ENCODE measurements around the gene MIPEP. TPM values are rescaled to one million over a fixed set of nuclear protein-coding genes. Genes with fewer than 3 reads are reported as not detected.
A peak's percentile ranks its signal among the peaks of the same experiment; 100 is the strongest.
"Not testable (repeated sequence)": the region's sequence is repeated elsewhere in the genome, so short reads cannot be mapped to it uniquely, and the experiment has no call there.

Gene MIPEP
- total RNA-seq, 1 donor from 2014 or later, result 7.8 TPM

GRCh38 chr13:23752111-23753001 is 136.8 kb downstream of the MIPEP start:
- Mint-ChIP-seq H3K9me3 (no peaks in the 10 kb centered on the region), H3K27me3 (ENCODE audit: insufficient read depth) (peaks cover 4% of the 10 kb centered on the region), H3K4me3 (no peak overlapping the region), H3K36me3 (ENCODE audit: low read depth) (peaks cover 2% of the 10 kb centered on the region), H3K4me1 (ENCODE audit: low read depth) (peaks cover 29% of the 10 kb centered on the region), H3K27ac (no peak overlapping the region)
- DNase-seq (ENCODE audit: low spot score), result no peak
- intact Hi-C loops (cut with micrococcal nuclease), result loop anchor here (1.0 to 5.0 kb wide), 7 partner anchors 9 to 435 kb away; partner anchors contain the start of gene MIPEP

DNA sequence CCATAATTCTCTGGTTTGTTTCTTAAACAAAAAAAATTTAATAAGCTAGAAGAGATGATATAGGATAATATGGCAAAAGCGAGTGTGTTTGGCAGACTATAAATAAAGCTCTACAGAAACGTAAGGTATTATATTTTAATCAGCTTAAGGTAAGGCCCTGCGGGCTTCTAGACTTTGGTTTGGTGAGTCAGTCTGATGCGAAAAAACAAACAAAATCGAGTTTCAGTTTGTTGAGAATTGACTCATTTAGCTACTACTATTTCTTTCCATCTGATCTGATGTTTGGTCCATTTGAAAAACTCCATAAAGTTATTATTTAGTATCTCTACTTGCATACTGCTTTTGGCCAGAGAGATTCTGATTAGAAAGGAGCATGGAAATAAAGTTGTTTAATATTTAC is 138.0 kb downstream of the MIPEP start:
- no peaks in the 10 kb centered on the region for H3K9me3 Mint-ChIP-seq
- H3K27me3 Mint-ChIP-seq (ENCODE audit: insufficient read depth), result peaks cover 4% of the 10 kb centered on the region
- intact Hi-C loops (cut with micrococcal nuclease), result loop anchor here (5.0 kb wide), 3 partner anchors 231 to 436 kb away; no protein-coding TSS in a partner anchor
- H3K27ac Mint-ChIP-seq, result peak overlapping the region; percentile 52
- no peak for DNase-seq (ENCODE audit: low spot score)
- no peak overlapping the region for H3K4me3 Mint-ChIP-seq
- peaks cover 29% of the 10 kb centered on the region for H3K4me1 Mint-ChIP-seq (ENCODE audit: low read depth)
- peaks cover 2% of the 10 kb centered on the region for H3K36me3 Mint-ChIP-seq (ENCODE audit: low read depth)

DNA sequence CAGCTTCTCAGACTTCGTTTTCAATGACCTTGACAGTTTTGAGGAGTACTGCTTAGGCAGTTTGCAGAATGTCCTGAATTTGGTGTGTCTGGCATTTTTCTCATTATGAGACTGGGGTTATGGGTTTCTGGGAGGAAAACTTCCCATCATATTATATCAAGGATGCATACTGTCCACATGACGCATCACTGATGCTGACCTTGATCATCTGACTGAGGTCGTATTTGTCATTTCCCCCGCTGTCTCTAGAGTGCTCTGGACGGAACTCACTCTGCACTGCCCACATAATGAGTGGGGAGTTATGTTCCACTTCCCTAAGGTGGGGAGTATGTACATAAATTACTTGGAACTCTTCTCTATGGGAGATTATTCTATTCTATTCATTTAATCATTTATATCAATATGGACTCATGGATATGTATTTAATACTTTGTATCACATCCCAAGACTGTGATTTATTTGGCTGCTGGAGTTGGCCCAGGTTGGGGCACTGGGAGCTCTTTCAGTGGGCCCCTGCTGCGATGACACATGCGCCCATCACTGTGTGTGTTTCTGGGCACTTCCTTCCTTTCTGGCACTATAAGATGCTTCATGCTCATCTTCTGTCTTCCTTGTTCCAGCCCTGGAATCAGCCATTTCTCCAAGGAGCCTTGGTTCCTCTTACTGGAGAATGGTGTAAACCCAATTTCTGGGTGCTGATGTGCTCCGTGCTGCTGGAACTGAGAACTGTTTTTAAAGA is 138.6 kb downstream of the MIPEP start:
- peak overlapping the region; percentile 52 for H3K27ac Mint-ChIP-seq
- intact Hi-C loops (cut with micrococcal nuclease), result loop anchor here (5.0 kb wide), 3 partner anchors 232 to 437 kb away; no protein-coding TSS in a partner anchor

DNA sequence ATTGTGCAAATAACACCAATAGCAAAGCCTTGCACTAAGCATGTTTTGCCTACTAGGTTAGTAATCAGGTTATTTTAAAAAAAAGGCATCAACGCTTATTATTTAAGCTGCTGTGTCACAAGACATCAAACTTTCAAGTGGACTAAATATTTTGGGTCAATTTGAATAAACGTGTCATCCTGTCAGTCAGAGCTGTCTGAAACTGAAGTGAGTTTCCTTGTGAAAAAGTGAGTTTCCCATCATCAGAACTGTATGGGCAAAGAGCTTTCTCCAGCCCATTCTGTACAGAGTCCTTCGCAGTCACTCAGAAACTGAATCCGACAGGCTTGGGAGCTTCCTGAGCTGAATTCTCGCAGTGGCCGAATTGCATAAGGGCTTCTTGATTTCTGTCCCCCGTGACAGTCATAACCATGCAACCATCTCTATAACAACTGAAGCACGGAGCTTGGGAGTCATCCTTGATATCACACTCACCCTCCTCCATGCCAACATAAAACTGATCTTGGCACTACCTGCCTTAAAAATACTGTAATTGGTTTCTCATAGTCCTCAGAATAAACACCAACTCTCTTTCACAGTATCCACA is 139.8 kb downstream of the MIPEP start:
- DNase-seq (ENCODE audit: low spot score), result no peak
- Mint-ChIP-seq H3K36me3 (ENCODE audit: low read depth) (peaks cover 2% of the 10 kb centered on the region), H3K4me3 (no peak overlapping the region), H3K27me3 (ENCODE audit: insufficient read depth) (peaks cover 6% of the 10 kb centered on the region), H3K27ac (no peak overlapping the region), H3K4me1 (ENCODE audit: low read depth) (peaks cover 33% of the 10 kb centered on the region), H3K9me3 (no peaks in the 10 kb centered on the region)
- intact Hi-C loops (cut with micrococcal nuclease), result loop anchor here (10.0 kb wide), 1 partner anchor 215 kb away; no protein-coding TSS in a partner anchor

More for the DNA sequence above, 138.6 kb downstream of the MIPEP start:
- no peak for DNase-seq (ENCODE audit: low spot score)
- Mint-ChIP-seq H3K27me3 (ENCODE audit: insufficient read depth) (peaks cover 4% of the 10 kb centered on the region), H3K4me1 (ENCODE audit: low read depth) (peaks cover 29% of the 10 kb centered on the region), H3K4me3 (no peak overlapping the region), H3K9me3 (no peaks in the 10 kb centered on the region), H3K36me3 (ENCODE audit: low read depth) (peaks cover 2% of the 10 kb centered on the region)

GRCh38 chr13:23748109-23748990 is 140.8 kb downstream of the MIPEP start:
- H3K27me3 Mint-ChIP-seq (ENCODE audit: insufficient read depth), result peaks cover 12% of the 10 kb centered on the region
- intact Hi-C loops (cut with micrococcal nuclease), result loop anchor here (10.0 kb wide), 1 partner anchor 216 kb away; no protein-coding TSS in a partner anchor

GRCh38 chr13:23746141-23746540 is 143.1 kb downstream of the MIPEP start:
- DNase-seq (ENCODE audit: low spot score); H3K36me3 Mint-ChIP-seq (ENCODE audit: low read depth); H3K4me3 Mint-ChIP-seq; H3K27ac Mint-ChIP-seq; H3K9me3 Mint-ChIP-seq: not testable (repeated sequence)
- Mint-ChIP-seq H3K4me1 (ENCODE audit: low read depth) (peaks cover 37% of the 10 kb centered on the region), H3K27me3 (ENCODE audit: insufficient read depth) (peaks cover 13% of the 10 kb centered on the region)
- intact Hi-C loops (cut with micrococcal nuclease), result loop anchor here (10.0 kb wide), 1 partner anchor 219 kb away; no protein-coding TSS in a partner anchor

More at GRCh38 chr13:23748109-23748990, 140.8 kb downstream of the MIPEP start:
- no peak overlapping the region for H3K27ac Mint-ChIP-seq
- H3K4me3 Mint-ChIP-seq, result no peak overlapping the region
- no peak for DNase-seq (ENCODE audit: low spot score)
- H3K9me3 Mint-ChIP-seq, result no peaks in the 10 kb centered on the region
- H3K4me1 Mint-ChIP-seq (ENCODE audit: low read depth), result peaks cover 35% of the 10 kb centered on the region
- H3K36me3 Mint-ChIP-seq (ENCODE audit: low read depth), result peaks cover 2% of the 10 kb centered on the region

DNA sequence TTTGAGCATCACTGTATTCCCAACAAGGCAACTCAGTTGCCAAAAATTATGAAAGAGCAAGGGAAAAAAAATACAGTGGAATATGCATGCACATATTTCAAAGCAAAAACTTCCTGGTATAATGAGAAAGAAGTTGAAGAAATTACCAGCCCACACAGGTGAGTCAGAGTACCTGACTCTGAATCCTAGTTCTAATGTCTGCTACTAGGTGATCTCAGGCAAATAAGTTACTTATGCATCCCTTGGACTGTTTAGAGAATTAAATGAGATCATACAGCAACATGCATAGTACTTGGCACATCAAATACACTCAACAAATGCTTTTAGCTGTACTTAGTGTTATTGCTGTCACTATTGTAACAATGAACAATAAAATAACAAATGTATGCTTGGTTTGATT is 144.9 kb downstream of the MIPEP start:
- Mint-ChIP-seq H3K36me3 (ENCODE audit: low read depth) (no peaks in the 10 kb centered on the region), H3K4me3 (no peak overlapping the region), H3K27ac (no peak overlapping the region), H3K4me1 (ENCODE audit: low read depth) (peaks cover 27% of the 10 kb centered on the region), H3K9me3 (no peaks in the 10 kb centered on the region), H3K27me3 (ENCODE audit: insufficient read depth) (peaks cover 10% of the 10 kb centered on the region)
- intact Hi-C loops (cut with micrococcal nuclease), result loop anchor here (5.0 to 10.0 kb wide), 2 partner anchors 220 to 277 kb away; no protein-coding TSS in a partner anchor
- no peak for DNase-seq (ENCODE audit: low spot score)

DNA sequence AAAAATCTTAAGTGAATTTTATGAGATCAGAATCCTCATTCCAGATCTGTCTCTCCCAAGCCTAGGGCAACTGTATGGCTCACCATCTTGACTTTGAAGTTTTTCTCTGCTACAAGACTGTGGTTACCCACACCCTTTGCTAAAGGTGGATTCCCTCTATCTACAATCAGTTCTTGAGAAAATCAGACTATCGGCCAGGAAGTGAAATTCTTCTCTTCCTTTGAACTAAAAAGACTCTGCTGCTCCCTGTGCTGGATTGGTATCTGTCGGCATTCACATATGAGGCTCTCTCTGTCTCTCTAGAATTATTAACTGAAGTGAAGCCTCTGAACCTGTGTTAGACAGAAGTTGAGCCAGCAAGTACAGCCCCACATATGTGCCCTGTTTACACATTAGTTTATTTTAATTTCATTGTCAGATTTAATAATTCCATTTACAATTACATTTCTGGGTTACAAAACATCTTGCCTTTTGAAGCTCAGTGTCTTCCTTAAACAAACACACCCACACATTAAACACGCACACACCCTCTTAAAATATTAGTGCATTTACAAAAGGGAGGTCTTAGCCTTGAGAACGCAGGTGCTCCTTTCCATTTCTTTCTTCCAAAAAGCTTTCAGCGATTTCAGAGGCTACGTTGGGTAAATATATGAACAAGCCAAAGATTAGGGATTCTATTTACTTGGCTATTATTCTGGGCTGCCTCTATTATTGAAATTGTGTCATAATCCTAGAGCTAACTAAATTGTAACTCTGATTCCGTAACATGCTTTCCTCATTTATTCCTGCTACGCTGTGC is 145.7 kb downstream of the MIPEP start:
- H3K27me3 Mint-ChIP-seq (ENCODE audit: insufficient read depth), result peaks cover 10% of the 10 kb centered on the region
- no peaks in the 10 kb centered on the region for H3K9me3 Mint-ChIP-seq
- H3K36me3 Mint-ChIP-seq (ENCODE audit: low read depth), result peaks cover 1% of the 10 kb centered on the region
- intact Hi-C loops (cut with micrococcal nuclease), result loop anchor here (1.0 to 10.0 kb wide), 6 partner anchors 9 to 531 kb away; no protein-coding TSS in a partner anchor
- peaks cover 27% of the 10 kb centered on the region for H3K4me1 Mint-ChIP-seq (ENCODE audit: low read depth)
- peak overlapping the region; percentile 15 for H3K4me3 Mint-ChIP-seq
- H3K27ac Mint-ChIP-seq, result peak overlapping the region; percentile 18
- DNase-seq (ENCODE audit: low spot score), result peak; percentile 25

GRCh38 chr13:23741879-23742510 is 147.2 kb downstream of the MIPEP start:
- Mint-ChIP-seq H3K4me3 (no peak overlapping the region), H3K4me1 (ENCODE audit: low read depth) (peaks cover 27% of the 10 kb centered on the region), H3K36me3 (ENCODE audit: low read depth) (peaks cover 1% of the 10 kb centered on the region), H3K27me3 (ENCODE audit: insufficient read depth) (peaks cover 10% of the 10 kb centered on the region), H3K27ac (no peak overlapping the region), H3K9me3 (no peaks in the 10 kb centered on the region)
- intact Hi-C loops (cut with micrococcal nuclease), result loop anchor here (2.0 to 10.0 kb wide), 3 partner anchors 223 to 533 kb away; no protein-coding TSS in a partner anchor
- no peak for DNase-seq (ENCODE audit: low spot score)

DNA sequence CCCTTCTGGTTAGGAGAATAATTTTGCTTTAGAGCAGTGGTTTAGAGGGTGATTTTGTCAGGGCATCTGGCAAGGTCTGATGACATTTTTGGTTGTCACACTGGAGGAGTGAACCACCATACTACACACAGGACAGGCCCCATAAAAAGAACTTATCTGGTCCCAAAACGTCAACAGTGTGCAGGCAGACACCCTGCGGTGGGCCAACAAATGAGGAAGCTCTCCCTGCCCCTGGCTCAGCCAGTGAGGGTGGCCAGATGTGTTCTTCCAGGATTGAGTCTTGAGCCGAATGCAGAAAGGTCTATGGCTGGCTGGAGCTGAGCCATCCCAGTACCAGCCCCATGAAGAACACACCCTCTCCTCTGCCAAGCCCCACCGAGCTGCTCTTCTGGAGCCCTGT is 149.2 kb downstream of the MIPEP start:
- H3K36me3 Mint-ChIP-seq (ENCODE audit: low read depth), result peaks cover 1% of the 10 kb centered on the region
- H3K4me3 Mint-ChIP-seq, result no peak overlapping the region
- peaks cover 27% of the 10 kb centered on the region for H3K4me1 Mint-ChIP-seq (ENCODE audit: low read depth)
- no peak overlapping the region for H3K27ac Mint-ChIP-seq
- H3K27me3 Mint-ChIP-seq (ENCODE audit: insufficient read depth), result peaks cover 10% of the 10 kb centered on the region
- H3K9me3 Mint-ChIP-seq, result no peaks in the 10 kb centered on the region
- intact Hi-C loops (cut with micrococcal nuclease), result loop anchor here (5.0 to 10.0 kb wide), 2 partner anchors 225 to 273 kb away; no protein-coding TSS in a partner anchor
- DNase-seq (ENCODE audit: low spot score), result no peak

GRCh38 chr13:23739596-23739995 is 149.6 kb downstream of the MIPEP start:
- H3K9me3 Mint-ChIP-seq, result no peaks in the 10 kb centered on the region
- no peak overlapping the region for H3K4me3 Mint-ChIP-seq

More at GRCh38 chr13:23739596-23739995, 149.6 kb downstream of the MIPEP start:
- H3K27me3 Mint-ChIP-seq (ENCODE audit: insufficient read depth), result peaks cover 9% of the 10 kb centered on the region
- peaks cover 26% of the 10 kb centered on the region for H3K4me1 Mint-ChIP-seq (ENCODE audit: low read depth)
- intact Hi-C loops (cut with micrococcal nuclease), result no loop called here
- no peak for DNase-seq (ENCODE audit: low spot score)
- H3K27ac Mint-ChIP-seq, result no peak overlapping the region
- H3K36me3 Mint-ChIP-seq (ENCODE audit: low read depth), result peaks cover 1% of the 10 kb centered on the region
